ENCODE measurements around the gene TAX1BP1.

DNA sequence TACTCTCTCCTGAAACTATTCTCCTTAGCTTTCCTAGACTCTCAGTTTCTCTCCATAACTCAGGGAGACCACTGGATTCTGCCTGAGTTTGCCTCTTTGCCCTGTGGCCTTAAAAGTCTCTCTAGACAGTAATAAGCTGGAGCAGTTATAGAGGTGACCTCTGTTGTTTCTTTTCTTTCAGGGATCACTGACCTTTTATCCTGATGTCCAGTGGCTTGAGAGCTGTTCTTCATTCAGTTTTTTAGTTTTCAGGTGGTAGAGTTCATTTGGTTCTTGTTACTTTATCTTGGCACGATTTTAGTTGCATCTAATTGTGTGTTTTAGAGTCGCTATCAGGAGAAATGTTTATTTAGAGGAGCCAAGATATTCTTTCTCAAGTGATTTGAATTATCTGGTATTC, 37.7 kb downstream of the TAX1BP1 start:
- TF ChIP-seq ZNF384 (IDR thresholded peaks at IDR 0.05): no peak
- TF ChIP-seq BHLHE40 (IDR thresholded peaks at IDR 0.05; ENCODE audit: borderline replicate concordance): no peak
- no peak for TF ChIP-seq LEF1 (IDR thresholded peaks at IDR 0.05; ENCODE audit: borderline replicate concordance)
- TF ChIP-seq, protein P1, sequence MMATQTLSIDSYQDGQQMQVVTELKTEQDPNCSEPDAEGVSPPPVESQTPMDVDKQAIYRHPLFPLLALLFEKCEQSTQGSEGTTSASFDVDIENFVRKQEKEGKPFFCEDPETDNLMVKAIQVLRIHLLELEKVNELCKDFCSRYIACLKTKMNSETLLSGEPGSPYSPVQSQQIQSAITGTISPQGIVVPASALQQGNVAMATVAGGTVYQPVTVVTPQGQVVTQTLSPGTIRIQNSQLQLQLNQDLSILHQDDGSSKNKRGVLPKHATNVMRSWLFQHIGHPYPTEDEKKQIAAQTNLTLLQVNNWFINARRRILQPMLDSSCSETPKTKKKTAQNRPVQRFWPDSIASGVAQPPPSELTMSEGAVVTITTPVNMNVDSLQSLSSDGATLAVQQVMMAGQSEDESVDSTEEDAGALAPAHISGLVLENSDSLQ (IDR thresholded peaks at IDR 0.05): no peak
- no peak for TF ChIP-seq SUZ12 (IDR thresholded peaks at IDR 0.05)
- TF ChIP-seq FOXM1 (IDR thresholded peaks at IDR 0.05; ENCODE audit: borderline replicate concordance): no peak
- TF ChIP-seq FOXK2 (IDR thresholded peaks at IDR 0.05): no peak
